Testis (tissue), 3 donors: Measurements from ENCODE around the gene PCSK2. TPM values are rescaled to one million over a fixed set of nuclear protein-coding genes. Genes with fewer than 3 reads are reported as not detected.

ENCODE experiments used
- DNase-seq: peaks from one replicate; pipeline ENCODE4 v3.0.0-alpha.2; 2019
- H3K27ac ChIP-seq, 2 donors: fragments of 200-600 bp; sonication (generic); one replicate each; pipeline ENCODE4 v1.5.1; 2019
- H3K27me3 ChIP-seq: fragments of 200-600 bp; sonication (generic); one replicate; pipeline ENCODE4 v1.5.1; 2019
- H3K36me3 ChIP-seq: fragments of 200-600 bp; sonication (generic); one replicate; pipeline ENCODE4 v1.5.1; 2017; ENCODE audit warnings: low read depth; ENCODE audit errors: missing control alignments
- H3K4me1 ChIP-seq: fragments of 200-600 bp; sonication (generic); one replicate; pipeline ENCODE4 v1.5.1; 2019
- H3K4me3 ChIP-seq, 2 donors: fragments of 200-600 bp; sonication (generic); one replicate each; pipeline ENCODE4 v1.5.1; 2017 to 2019
- H3K9me3 ChIP-seq: fragments of 200-600 bp; sonication (generic); one replicate; pipeline ENCODE4 v1.5.1; 2017
- POLR2A ChIP-seq: fragments of 450-650 bp; IDR thresholded peaks from one replicate; pipeline ENCODE4 v1.6.1; 2017; ENCODE audit warnings: antibody characterized with exemption, mild to moderate bottlenecking, moderate library complexity
- WGBS, 2 donors: methylation state at CpG; one replicate each; pipeline ENCODE4 v1.1.5; 2018; 5-methylcytosine and 5-hydroxymethylcytosine counted together
- intact Hi-C: fragments of 100-400 bp; cut with DNase I; formaldehyde crosslinking; loops from one replicate; pipeline ENCODE4 v1.15.1; 2023; ENCODE audit warnings: low total_unique reads
- polyA plus RNA-seq: library from polyadenylated mRNA; stranded (reverse); fragments of 350-450 nt; fragmentation: Illumina TruSeq; extraction: RNeasy Lipid Tissue Mini Kit (QIAGEN cat#74804); gene quantifications from one replicate; pipeline ENCODE4 v1.2.3, GENCODE V29; 2014; ENCODE audit warnings: low read depth, low replicate concordance; ENCODE audit not compliant: insufficient read depth
- total RNA-seq, 2 donors: library from RNA; depleted of rRNA; stranded (reverse); fragments of >200 nt; gene quantifications; one replicate each; pipeline ENCODE4 v1.2.3, GENCODE V29; 2016
- TF ChIP-seq, protein P1 (sequence below), 3 experiments: fragments of 450-650 bp in 2 of 3; fragments of 200-600 bp in 1 of 3; sonication (generic) in 1 of 3; IDR thresholded peaks; one replicate each; pipeline ENCODE4 v1.5.1; 2016 to 2019; ENCODE audit warnings: antibody characterized with exemption in 3 of 3, mild to moderate bottlenecking in 2 of 3, moderate library complexity in 1 of 3

PCSK2 gene
- total and polyA plus RNA-seq, 3 donors from 2014 or later: 5.1 to 40.5 (median 11.7) TPM

DNA sequence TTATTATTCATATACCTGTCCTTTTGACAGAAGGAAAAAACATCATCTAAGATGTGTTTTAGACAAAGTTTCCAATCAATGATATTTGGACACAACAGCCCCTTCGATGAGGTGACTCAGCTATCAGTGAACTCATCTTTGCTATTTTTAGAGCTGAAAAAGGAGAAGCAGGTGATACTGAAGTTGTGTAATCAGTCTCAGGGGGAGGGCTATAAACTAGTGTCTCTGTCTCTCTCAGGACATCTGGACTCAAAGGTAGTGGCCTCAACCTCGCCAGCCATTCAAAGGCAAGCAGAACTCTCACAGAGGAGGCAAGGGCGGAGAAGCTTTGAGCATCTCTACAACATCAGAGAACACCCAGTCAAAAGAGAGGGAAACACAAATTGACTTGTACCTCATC is 168.9 kb downstream of the PCSK2 start:
- Histone ChIP-seq H3K9me3 (no peaks in the 10 kb centered on the region), H3K4me3 (no peak overlapping the region), H3K4me1 (no peaks in the 10 kb centered on the region), H3K36me3 (no peaks in the 10 kb centered on the region), H3K27me3 (no peaks in the 10 kb centered on the region), H3K27ac (no peak overlapping the region)
- no peak for DNase-seq
- intact Hi-C loops: no loop called here
- no peak for TF ChIP-seq POLR2A
- TF ChIP-seq, protein P1, sequence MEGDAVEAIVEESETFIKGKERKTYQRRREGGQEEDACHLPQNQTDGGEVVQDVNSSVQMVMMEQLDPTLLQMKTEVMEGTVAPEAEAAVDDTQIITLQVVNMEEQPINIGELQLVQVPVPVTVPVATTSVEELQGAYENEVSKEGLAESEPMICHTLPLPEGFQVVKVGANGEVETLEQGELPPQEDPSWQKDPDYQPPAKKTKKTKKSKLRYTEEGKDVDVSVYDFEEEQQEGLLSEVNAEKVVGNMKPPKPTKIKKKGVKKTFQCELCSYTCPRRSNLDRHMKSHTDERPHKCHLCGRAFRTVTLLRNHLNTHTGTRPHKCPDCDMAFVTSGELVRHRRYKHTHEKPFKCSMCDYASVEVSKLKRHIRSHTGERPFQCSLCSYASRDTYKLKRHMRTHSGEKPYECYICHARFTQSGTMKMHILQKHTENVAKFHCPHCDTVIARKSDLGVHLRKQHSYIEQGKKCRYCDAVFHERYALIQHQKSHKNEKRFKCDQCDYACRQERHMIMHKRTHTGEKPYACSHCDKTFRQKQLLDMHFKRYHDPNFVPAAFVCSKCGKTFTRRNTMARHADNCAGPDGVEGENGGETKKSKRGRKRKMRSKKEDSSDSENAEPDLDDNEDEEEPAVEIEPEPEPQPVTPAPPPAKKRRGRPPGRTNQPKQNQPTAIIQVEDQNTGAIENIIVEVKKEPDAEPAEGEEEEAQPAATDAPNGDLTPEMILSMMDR (IDR thresholded peaks at IDR 0.05): no peak
- 80 to 89% methylated on average over 3 of the region's 3 CpGs for WGBS, 2 donors

DNA sequence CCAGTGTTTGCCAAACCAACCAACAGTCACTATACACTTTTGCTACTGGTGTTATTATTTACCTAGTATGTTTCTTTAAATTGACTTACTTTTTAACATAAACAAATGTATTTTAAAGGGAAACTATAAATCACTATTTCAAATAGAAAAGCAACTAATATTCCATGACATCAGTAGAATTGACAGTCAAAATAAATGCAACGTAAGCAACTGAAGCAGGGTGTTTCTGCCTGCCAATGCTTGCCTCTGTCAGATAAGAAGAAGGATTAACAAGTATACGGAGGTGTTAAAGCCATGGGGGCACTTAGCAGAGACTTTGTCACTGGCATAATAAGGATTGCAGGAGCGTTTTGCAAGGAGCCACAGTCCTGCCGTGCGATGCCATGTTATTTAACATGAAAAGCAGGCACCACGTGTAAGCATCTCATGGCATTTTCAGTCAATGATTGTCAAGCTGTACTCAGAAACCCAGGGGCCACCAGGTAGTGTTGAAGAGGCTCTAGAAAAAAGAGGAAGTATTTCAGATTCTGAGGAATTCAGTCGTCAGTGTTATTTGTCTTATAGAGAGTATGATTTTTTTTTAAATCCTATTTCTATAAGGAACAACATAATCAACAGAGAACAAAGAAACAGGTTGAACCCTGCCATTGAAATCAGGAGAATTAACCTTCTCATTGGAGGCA is 172.6 kb downstream of the PCSK2 start:
- Histone ChIP-seq H3K9me3 (no peaks in the 10 kb centered on the region), H3K36me3 (no peaks in the 10 kb centered on the region), H3K4me3 (no peak overlapping the region), H3K27me3 (no peaks in the 10 kb centered on the region), H3K4me1 (no peaks in the 10 kb centered on the region), H3K27ac (no peak overlapping the region)
- 52 to 54% methylated on average over 7 of the region's 7 CpGs for WGBS, 2 donors
- intact Hi-C loops: no loop called here
- no peak for DNase-seq
- no peak for TF ChIP-seq POLR2A
- TF ChIP-seq, protein P1 (IDR thresholded peaks at IDR 0.05): no peak

DNA sequence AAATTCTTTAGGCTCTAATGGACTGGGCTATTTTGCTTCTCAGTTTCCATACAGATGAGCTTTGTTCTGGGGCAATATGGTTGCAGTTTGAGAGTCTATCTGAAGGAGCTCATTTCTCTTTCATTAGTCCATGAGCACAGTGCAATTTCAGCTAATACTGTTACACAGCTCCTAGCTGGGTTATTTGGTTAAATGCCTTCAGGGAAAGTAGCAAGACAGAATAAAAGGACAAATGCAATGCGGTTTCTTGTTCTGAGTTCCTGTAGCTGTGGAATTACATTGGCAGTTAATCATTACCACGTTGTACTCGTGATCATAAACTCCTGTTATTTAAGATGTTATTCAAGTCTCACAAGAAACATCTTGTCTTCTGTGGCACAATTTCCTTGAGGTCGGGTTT is 176.6 kb downstream of the PCSK2 start:
- Histone ChIP-seq H3K9me3 (no peaks in the 10 kb centered on the region), H3K4me1 (no peaks in the 10 kb centered on the region), H3K36me3 (no peaks in the 10 kb centered on the region), H3K27me3 (no peaks in the 10 kb centered on the region), H3K4me3 (no peak overlapping the region), H3K27ac (no peak overlapping the region)
- no peak for DNase-seq
- intact Hi-C loops: no loop called here
- 75 to 81% methylated on average over 4 of the region's 4 CpGs for WGBS, 2 donors
- TF ChIP-seq, protein P1 (IDR thresholded peaks at IDR 0.05): no peak
- no peak for TF ChIP-seq POLR2A

DNA sequence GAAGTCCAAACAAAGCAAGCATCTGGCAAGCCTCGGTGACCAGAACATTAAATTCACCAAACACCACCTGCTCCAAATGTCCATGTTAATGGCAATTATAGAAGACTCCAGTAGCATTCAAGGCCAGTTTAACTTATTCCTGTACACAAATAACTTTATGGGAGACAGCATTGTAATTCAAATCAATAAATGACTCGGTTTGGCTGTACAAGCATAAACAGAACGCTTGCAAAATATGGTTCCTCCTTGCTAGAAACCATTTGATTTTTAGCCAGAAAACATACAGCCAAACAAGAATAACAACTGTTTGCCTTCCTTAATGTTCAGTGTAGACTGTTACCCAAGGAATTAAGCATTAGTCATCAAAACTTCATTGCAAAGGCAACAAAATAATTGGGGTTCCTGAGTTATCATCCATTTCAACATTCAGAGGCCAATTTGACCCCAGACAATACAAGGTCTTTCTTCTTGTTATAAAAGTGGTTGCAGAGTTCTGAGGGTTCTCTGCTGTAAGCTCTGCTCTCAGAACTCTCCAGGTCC is 179.3 kb downstream of the PCSK2 start:
- Histone ChIP-seq H3K4me3 (no peak overlapping the region), H3K27ac (no peak overlapping the region), H3K9me3 (no peaks in the 10 kb centered on the region), H3K27me3 (no peaks in the 10 kb centered on the region), H3K4me1 (no peaks in the 10 kb centered on the region), H3K36me3 (no peaks in the 10 kb centered on the region)
- TF ChIP-seq POLR2A: no peak
- TF ChIP-seq, protein P1 (IDR thresholded peaks at IDR 0.05): no peak
- intact Hi-C loops: no loop called here
- DNase-seq: no peak
- 54 to 64% methylated on average over 3 of the region's 3 CpGs for WGBS, 2 donors

DNA sequence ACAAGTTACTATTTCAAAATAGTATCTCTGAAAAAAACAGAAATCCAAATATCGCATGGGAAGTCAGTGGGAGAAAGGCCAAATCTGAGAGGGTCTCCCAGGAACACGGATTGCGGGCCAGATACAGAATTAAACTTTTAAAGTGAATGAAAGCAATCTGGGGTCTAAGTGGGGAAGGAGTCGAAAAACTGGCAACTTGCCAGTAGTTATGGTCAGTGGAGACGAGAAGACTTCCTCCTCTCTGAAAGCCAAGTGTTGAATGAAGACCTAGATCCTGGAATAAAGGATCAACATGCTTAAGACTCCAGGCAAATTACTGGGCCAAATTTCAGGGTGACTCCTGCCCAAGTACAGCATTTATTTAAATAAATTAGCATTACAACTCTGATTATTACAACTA is 180.7 kb downstream of the PCSK2 start:
- Histone ChIP-seq H3K4me3 (no peak overlapping the region), H3K27me3 (no peaks in the 10 kb centered on the region), H3K4me1 (no peaks in the 10 kb centered on the region), H3K36me3 (no peaks in the 10 kb centered on the region), H3K27ac (no peak overlapping the region), H3K9me3 (no peaks in the 10 kb centered on the region)
- WGBS, 2 donors: 62 to 77% methylated on average over 5 of the region's 5 CpGs
- intact Hi-C loops: no loop called here
- DNase-seq: no peak
- no peak for TF ChIP-seq POLR2A
- TF ChIP-seq, protein P1 (IDR thresholded peaks at IDR 0.05): no peak
